ENCODE results near the gene FXN.
"Not testable (repeated sequence)": the region's sequence is repeated elsewhere in the genome, so short reads cannot be mapped to it uniquely, and the experiment has no call there.

Gene FXN

DNA sequence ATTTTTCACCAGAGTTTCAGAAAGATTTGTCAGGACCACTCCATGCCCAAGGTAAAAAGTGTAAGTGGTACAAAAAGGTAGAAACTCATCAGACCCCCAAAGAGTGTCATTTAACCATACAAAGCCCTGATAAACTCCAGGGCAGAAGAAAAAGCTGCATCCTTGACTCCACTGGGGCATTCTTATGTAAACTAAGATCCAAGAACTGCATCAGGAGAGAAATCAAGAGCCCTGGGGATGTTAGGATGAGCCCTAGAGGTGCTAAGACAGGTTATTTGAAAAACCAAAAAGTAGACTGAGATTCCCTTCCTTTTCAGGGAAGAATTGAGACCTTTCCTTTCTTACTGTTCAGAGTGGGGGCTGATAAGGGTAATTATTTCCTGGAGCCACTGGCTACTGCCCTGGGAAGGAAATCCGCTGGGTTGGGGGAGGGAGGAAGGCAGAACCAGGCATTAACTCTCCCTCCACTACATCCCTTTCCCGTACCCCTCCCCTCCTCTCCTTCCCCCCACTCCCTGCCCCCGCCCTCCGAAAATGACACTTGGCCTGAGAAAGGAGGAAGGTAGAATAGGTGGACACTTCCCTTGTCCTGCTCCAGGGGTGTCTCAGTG is 54.7 kb downstream of the FXN start:
- DNase-seq: no peak
- no peak for TF ChIP-seq POLR2A (IDR thresholded peaks at IDR 0.05; ENCODE audit: low read length)

GRCh38 chr9:69090946-69091345 is 55.4 kb downstream of the FXN start:
- TF ChIP-seq GATA1 (IDR thresholded peaks at IDR 0.05; ENCODE audit: low read depth, low read length): no peak
- TF ChIP-seq POLR2A (IDR thresholded peaks at IDR 0.05; ENCODE audit: low read length): no peak
- no peak for DNase-seq

- DNase-seq: no peak
- TF ChIP-seq GATA1 (IDR thresholded peaks at IDR 0.05; ENCODE audit: low read depth, low read length) (no peak), POLR2A (IDR thresholded peaks at IDR 0.05; ENCODE audit: low read length) (no peak)
These were observed 58.0 kb downstream of the FXN start for GRCh38 chr9:69093471-69094103.

DNA sequence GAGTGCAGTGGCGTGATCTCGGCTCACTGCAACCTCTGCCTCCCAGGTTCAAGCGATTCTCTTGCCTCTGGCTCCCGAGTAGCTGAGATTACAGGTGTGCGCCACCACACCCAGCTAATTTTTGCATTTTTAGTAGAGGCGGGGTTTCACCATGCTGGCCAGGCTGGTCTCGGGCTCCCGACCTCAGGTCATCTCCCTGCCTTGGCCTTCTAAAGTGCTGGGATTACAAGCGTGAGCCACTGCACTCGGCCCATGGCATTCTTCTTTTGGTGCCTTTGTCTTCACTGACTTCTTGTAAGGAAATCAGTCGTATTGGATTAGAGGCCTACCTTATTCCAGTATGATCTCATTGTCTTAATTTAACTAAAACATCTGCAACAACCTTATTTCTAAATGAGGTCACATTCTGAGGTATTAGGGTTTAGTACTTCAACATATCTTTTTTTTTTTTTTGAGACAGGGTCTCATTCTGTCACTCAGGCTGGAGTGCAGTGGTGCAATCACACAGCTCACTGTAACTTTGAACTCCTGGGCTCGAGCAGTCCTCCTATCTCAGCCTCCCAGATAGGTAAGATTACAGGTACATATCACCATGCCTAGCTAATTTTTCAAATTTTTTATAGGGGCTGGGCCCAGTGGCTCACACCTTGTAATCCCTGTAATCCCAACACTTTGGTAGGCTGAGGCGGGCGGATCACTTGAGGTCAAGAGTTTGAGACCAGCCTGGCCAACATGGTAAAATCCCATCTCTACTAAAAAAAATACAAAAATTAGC is 59.0 kb downstream of the FXN start:
- not testable (repeated sequence) for DNase-seq

- DNase-seq: no peak
- TF ChIP-seq GATA1 (IDR thresholded peaks at IDR 0.05; ENCODE audit: low read depth, low read length): no peak
- no peak for TF ChIP-seq POLR2A (IDR thresholded peaks at IDR 0.05; ENCODE audit: low read length)
These were observed 61.5 kb downstream of the FXN start for GRCh38 chr9:69097064-69097463.

DNA sequence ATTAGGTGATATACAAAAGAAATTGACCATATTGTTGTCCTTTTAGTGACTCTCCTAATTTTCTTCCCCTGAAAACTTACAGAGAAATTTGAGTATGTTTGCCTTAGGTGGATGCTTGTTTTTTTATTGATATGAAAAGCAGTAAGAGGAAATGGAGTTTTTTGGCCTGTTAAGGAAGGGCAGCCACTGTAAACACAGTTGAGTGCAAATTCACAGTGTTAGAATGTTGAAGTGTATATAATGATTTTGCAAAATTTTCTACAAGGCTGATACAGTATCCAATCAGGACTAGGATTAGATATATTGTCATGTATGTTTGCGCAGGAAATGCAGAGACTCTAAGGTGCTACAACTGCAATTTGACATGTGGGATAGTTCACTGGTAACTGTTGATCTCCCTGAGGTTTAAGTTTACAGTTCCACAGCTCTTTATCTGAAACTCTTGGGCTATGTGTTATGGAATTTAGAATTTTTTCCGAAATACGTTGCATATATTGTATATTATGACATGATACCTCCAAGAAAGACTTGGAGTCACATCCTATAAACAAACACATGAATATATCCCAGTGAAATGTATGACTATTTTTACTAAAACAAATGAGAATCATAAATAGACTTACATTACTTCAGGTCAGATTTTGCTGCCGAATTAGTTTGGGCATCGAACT is 62.5 kb downstream of the FXN start:
- no peak for TF ChIP-seq GATA1 (IDR thresholded peaks at IDR 0.05; ENCODE audit: low read depth, low read length)
- TF ChIP-seq POLR2A (IDR thresholded peaks at IDR 0.05; ENCODE audit: low read length): no peak
- no peak for DNase-seq

GRCh38 chr9:69103348-69103996 is 67.9 kb downstream of the FXN start:
- DNase-seq: not testable (repeated sequence)

- TF ChIP-seq GATA1 (IDR thresholded peaks at IDR 0.05; ENCODE audit: low read depth, low read length) (no peak), POLR2A (IDR thresholded peaks at IDR 0.05; ENCODE audit: low read length) (no peak)
- no peak for DNase-seq
These were observed 69.4 kb downstream of the FXN start for GRCh38 chr9:69104830-69105527.

- no peak for DNase-seq
- TF ChIP-seq GATA1 (IDR thresholded peaks at IDR 0.05; ENCODE audit: low read depth, low read length): no peak
- no peak for TF ChIP-seq POLR2A (IDR thresholded peaks at IDR 0.05; ENCODE audit: low read length)
These were observed 72.2 kb downstream of the FXN start for GRCh38 chr9:69107771-69108170.

GRCh38 chr9:69108706-69109105 is 73.2 kb downstream of the FXN start:
- not testable (repeated sequence) for DNase-seq

DNA sequence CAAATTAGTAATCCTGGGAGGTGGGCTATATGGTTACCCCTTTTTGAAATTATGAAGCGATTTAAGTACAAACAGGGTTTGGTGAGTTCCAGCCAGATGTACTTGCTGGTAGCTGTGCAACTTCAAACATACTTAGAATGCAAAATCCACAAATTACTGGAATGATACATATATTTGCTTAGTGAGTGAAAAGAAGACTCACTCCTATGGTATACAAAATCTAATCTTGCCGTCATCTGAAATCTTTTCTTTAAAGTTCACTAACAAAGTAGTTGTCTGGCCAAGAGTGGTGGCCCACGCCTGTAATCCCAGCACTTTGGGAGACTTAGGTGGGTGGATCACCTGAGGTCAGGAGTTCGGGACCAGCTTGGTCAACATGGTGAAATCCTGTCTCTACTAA is 73.6 kb downstream of the FXN start:
- DNase-seq: no peak
- no peak for TF ChIP-seq GATA1 (IDR thresholded peaks at IDR 0.05; ENCODE audit: low read depth, low read length)
- TF ChIP-seq POLR2A (IDR thresholded peaks at IDR 0.05; ENCODE audit: low read length): no peak

GRCh38 chr9:69112646-69113045 is 77.1 kb downstream of the FXN start:
- not testable (repeated sequence) for DNase-seq

GRCh38 chr9:69115621-69116020 is 80.1 kb downstream of the FXN start:
- DNase-seq: no peak
- no peak for TF ChIP-seq POLR2A (IDR thresholded peaks at IDR 0.05; ENCODE audit: low read length)
- no peak for TF ChIP-seq GATA1 (IDR thresholded peaks at IDR 0.05; ENCODE audit: low read depth, low read length)

DNA sequence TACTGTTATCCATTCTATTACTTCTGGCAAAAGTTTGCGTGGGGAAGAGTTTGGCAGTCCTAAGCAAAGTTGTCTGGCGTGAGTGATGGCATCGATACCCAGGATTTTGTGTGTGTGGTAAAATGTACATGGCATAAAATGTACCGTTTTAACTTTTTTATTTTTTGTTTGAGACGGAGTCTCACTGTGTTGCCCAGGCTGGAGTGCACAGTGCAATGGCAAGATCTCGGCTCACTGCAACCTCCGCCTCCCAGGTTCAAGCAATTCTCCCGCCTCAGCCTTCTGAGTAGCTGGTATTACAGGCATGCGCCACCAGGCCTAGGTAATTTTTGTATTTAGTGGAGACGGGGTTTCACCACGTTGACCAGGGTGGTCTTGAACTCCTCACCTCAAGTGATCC is 83.1 kb downstream of the FXN start:
- no peak for DNase-seq
- TF ChIP-seq POLR2A (IDR thresholded peaks at IDR 0.05; ENCODE audit: low read length) (no peak), GATA1 (IDR thresholded peaks at IDR 0.05; ENCODE audit: low read depth, low read length) (no peak)
